Cortex of kidney (tissue), 1 donor: ENCODE measurements around the gene SNRK.

Source experiments
- DNase-seq: peaks from one replicate; lab custom pipeline; 2025; lab: John Stamatoyannopoulos, UW

Gene SNRK

GRCh38 chr3:43309372-43310305 lies 23.3 kb downstream of the SNRK start:
- no peak for DNase-seq

GRCh38 chr3:43316783-43317460 lies 30.6 kb downstream of the SNRK start:
- no peak for DNase-seq

- DNase-seq = no peak
Observed at GRCh38 chr3:43317461-43318316, 31.3 kb downstream of the SNRK start.

GRCh38 chr3:43319376-43319775 lies 33.0 kb downstream of the SNRK start:
- no peak for DNase-seq

GRCh38 chr3:43319794-43320193 lies 33.5 kb downstream of the SNRK start:
- no peak for DNase-seq

- no peak for DNase-seq
Observed at GRCh38 chr3:43320288-43320687, 33.9 kb downstream of the SNRK start.

GRCh38 chr3:43323541-43323940 lies 37.2 kb downstream of the SNRK start:
- no peak for DNase-seq

GRCh38 chr3:43326891-43327581 lies 40.7 kb downstream of the SNRK start:
- DNase-seq = no peak

- no peak for DNase-seq
Observed at GRCh38 chr3:43327582-43327979, 41.2 kb downstream of the SNRK start.

- DNase-seq = no peak
Observed at GRCh38 chr3:43328653-43329052, 42.3 kb downstream of the SNRK start.

GRCh38 chr3:43330981-43331380 lies 44.6 kb downstream of the SNRK start:
- no peak for DNase-seq

- no peak for DNase-seq
Observed at GRCh38 chr3:43331381-43331780, 45.0 kb downstream of the SNRK start.

- DNase-seq = no peak
Observed at GRCh38 chr3:43334976-43335375, 48.6 kb downstream of the SNRK start.

- DNase-seq = no peak
Observed at GRCh38 chr3:43335799-43336198, 49.5 kb downstream of the SNRK start.

GRCh38 chr3:43338295-43338694 lies 52.0 kb downstream of the SNRK start:
- DNase-seq = no peak

- no peak for DNase-seq
Observed at GRCh38 chr3:43340403-43340802, 54.1 kb downstream of the SNRK start.

GRCh38 chr3:43341788-43342187 lies 55.4 kb downstream of the SNRK start:
- no peak for DNase-seq

GRCh38 chr3:43343185-43343584 lies 56.8 kb downstream of the SNRK start:
- no peak for DNase-seq

- DNase-seq = no peak
Observed at GRCh38 chr3:43343815-43344214, 57.5 kb downstream of the SNRK start.

- no peak for DNase-seq
Observed at GRCh38 chr3:43344520-43344919, 58.2 kb downstream of the SNRK start.

GRCh38 chr3:43345246-43345645 lies 58.9 kb downstream of the SNRK start:
- no peak for DNase-seq

- DNase-seq = no peak
Observed at GRCh38 chr3:43345877-43346276, 59.5 kb downstream of the SNRK start.
